Nucleus accumbens (tissue), 56 donors: ENCODE measurements around the gene TMEM138.
"Not testable (repeated sequence)": the region's sequence is repeated elsewhere in the genome, so short reads cannot be mapped to it uniquely, and the experiment has no call there.

Experiments
- DNase-seq, 56 donors: peaks; one replicate each; lab custom pipeline; 2025; lab: John Stamatoyannopoulos, UW

The TMEM138 gene

GRCh38 chr11:61361237-61361740 lies 885 bp upstream of the TMEM138 start:
- DNase-seq, result peak in 1 of 56 donors; percentile 41

GRCh38 chr11:61362542-61362875 lies 335 bp downstream of the TMEM138 start:
- peak in 3 of 56 donors; percentile 50 to 60 (median 53) for DNase-seq

- DNase-seq, result no peak
Measured at GRCh38 chr11:61364012-61364675, 2.0 kb downstream of the TMEM138 start.

- no peak for DNase-seq
Measured at GRCh38 chr11:61367406-61367805, 5.2 kb downstream of the TMEM138 start.

GRCh38 chr11:61368646-61369045 lies 6.5 kb downstream of the TMEM138 start:
- DNase-seq, result no peak

GRCh38 chr11:61369372-61370348 lies 7.5 kb downstream of the TMEM138 start:
- no peak for DNase-seq

GRCh38 chr11:61370349-61371005 lies 8.3 kb downstream of the TMEM138 start:
- DNase-seq, result no peak

- no peak for DNase-seq
Measured at GRCh38 chr11:61372659-61373420, 10.7 kb downstream of the TMEM138 start.

GRCh38 chr11:61375761-61376108 lies 13.6 kb downstream of the TMEM138 start:
- DNase-seq, result no peak

GRCh38 chr11:61377461-61378160 lies 15.4 kb downstream of the TMEM138 start:
- DNase-seq, result no peak

GRCh38 chr11:61378713-61379313 lies 16.6 kb downstream of the TMEM138 start:
- DNase-seq, result no peak

GRCh38 chr11:61380884-61381283 lies 18.7 kb downstream of the TMEM138 start:
- no peak for DNase-seq

- DNase-seq, result not testable (repeated sequence)
Measured at GRCh38 chr11:61383859-61384258, 21.7 kb downstream of the TMEM138 start.

GRCh38 chr11:61384271-61385242 lies 22.4 kb downstream of the TMEM138 start:
- DNase-seq, result no peak

GRCh38 chr11:61390161-61390560 lies 28.0 kb downstream of the TMEM138 start:
- DNase-seq, result no peak

GRCh38 chr11:61392981-61393595 lies 30.9 kb downstream of the TMEM138 start:
- DNase-seq, result peak in 10 of 56 donors; percentile 5 to 48 (median 22)

GRCh38 chr11:61401173-61401572 lies 39.0 kb downstream of the TMEM138 start:
- DNase-seq, result no peak

GRCh38 chr11:61401573-61401972 lies 39.4 kb downstream of the TMEM138 start:
- DNase-seq, result no peak
